OCI-LY7 (cell line): ENCODE results near the gene STAM2. TPM values are rescaled to one million over a fixed set of nuclear protein-coding genes. Genes with fewer than 3 reads are reported as not detected.

ENCODE experiments used
- BruUV-seq: library from RNA; stranded (reverse); fragments of 400-500 nt; replicated peaks from 2 replicates; lab custom pipeline; 2021; lab: Mats Ljungman, UMichigan
- CTCF ChIA-PET: fragments of 300-600 bp; sonication (Branson Sonifier 250); formaldehyde crosslinking; loops from one replicate; lab custom pipeline; 2022; ENCODE audit warnings: antibody characterized with exemption; ENCODE audit not compliant: unreplicated experiment; lab: Charles Lee
- POLR2A ChIA-PET: fragments of 300-600 bp; sonication (Branson Sonifier 250); formaldehyde crosslinking; loops from one replicate; lab custom pipeline; 2022; ENCODE audit warnings: antibody characterized with exemption; lab: Charles Lee
- DNase-seq: peaks from one replicate; pipeline ENCODE4 v3.0.0-alpha.2; 2015; ENCODE audit warnings: low spot score
- H2AFZ ChIP-seq: fragments of 200-600 bp; sonication (generic), shearing (Covaris generic); 2 replicates; pipeline ENCODE4 v1.6.1; 2014; ENCODE audit warnings: mild to moderate bottlenecking, antibody characterized with exemption, low read length, moderate library complexity
- H3K27ac ChIP-seq: fragments of 200-600 bp; sonication (generic); 2 replicates; pipeline ENCODE4 v1.5.1; 2014; ENCODE audit warnings: mixed run types, low read depth, mild to moderate bottlenecking, moderate library complexity, low read length, inconsistent platforms; ENCODE audit not compliant: poor library complexity, severe bottlenecking
- H3K36me3 ChIP-seq: fragments of 200-600 bp; sonication (generic); 2 replicates; pipeline ENCODE4 v1.6.1; 2014; ENCODE audit warnings: mild to moderate bottlenecking, antibody characterized with exemption, low read length, moderate library complexity, mixed read lengths; ENCODE audit not compliant: insufficient read depth
- H3K4me1 ChIP-seq: fragments of 200-600 bp; sonication (generic); 2 replicates; pipeline ENCODE4 v1.5.1; 2014; ENCODE audit warnings: mild to moderate bottlenecking, low read length; ENCODE audit not compliant: insufficient read depth, poor library complexity, severe bottlenecking
- H3K4me2 ChIP-seq: fragments of 200-600 bp; sonication (generic); 2 replicates; pipeline ENCODE4 v1.6.1; 2014; ENCODE audit warnings: mild to moderate bottlenecking, low read length
- H3K4me3 ChIP-seq: fragments of 200-600 bp; sonication (generic); 2 replicates; pipeline ENCODE4 v1.5.1; 2014; ENCODE audit warnings: mild to moderate bottlenecking, low read depth, low read length; ENCODE audit not compliant: poor library complexity, severe bottlenecking
- H3K79me2 ChIP-seq: fragments of 200-600 bp; sonication (generic); 2 replicates; pipeline ENCODE4 v1.6.1; 2016; ENCODE audit warnings: low read depth, mild to moderate bottlenecking, low read length, moderate library complexity, mixed read lengths; ENCODE audit not compliant: insufficient read depth
- H3K9me2 ChIP-seq: fragments of 200-600 bp; sonication (generic); 2 replicates; pipeline ENCODE4 v1.6.1; 2016; ENCODE audit warnings: mild to moderate bottlenecking, low read length, mixed read lengths; ENCODE audit not compliant: insufficient read depth
- H3K9me3 ChIP-seq: fragments of 200-600 bp; sonication (generic); 2 replicates; pipeline ENCODE4 v1.6.1; 2014; ENCODE audit warnings: mild to moderate bottlenecking, mixed run types, low read length, mixed read lengths
- H4K20me1 ChIP-seq: fragments of 200-600 bp; sonication (generic); 2 replicates; pipeline ENCODE4 v1.6.1; 2014; ENCODE audit warnings: mild to moderate bottlenecking, antibody characterized with exemption, low read length, moderate library complexity, mixed read lengths; ENCODE audit not compliant: insufficient read depth
- EZH2phosphoT487 ChIP-seq: fragments of 200-600 bp; sonication (generic); IDR thresholded peaks from 2 replicates; pipeline ENCODE4 v1.6.1; 2018; ENCODE audit warnings: low read depth, borderline replicate concordance, mild to moderate bottlenecking, mixed run types, antibody characterized with exemption, low read length, moderate library complexity, mixed read lengths
- intact Hi-C: fragments of 100-400 bp; cut with micrococcal nuclease; formaldehyde crosslinking; loops from one replicate; pipeline ENCODE4 v1.10.0; 2022; ENCODE audit not compliant: unreplicated experiment
- total RNA-seq, 2 experiments: library from RNA; depleted of rRNA in 1 of 2; stranded (reverse); fragments of >200 nt in 1 of 2; shearing (Covaris generic) in 1 of 2; gene quantifications; 2 replicates each; pipeline ENCODE4 v1.2.3, GENCODE V29; 2014 to 2022
- TF ChIP-seq, protein P1 (sequence below): fragments of 200-600 bp; sonication (generic); conservative IDR thresholded peaks from 2 replicates; pipeline ENCODE4 v1.5.1; 2014; ENCODE audit warnings: mild to moderate bottlenecking, antibody characterized with exemption, low read length, moderate library complexity, mixed read lengths

The STAM2 gene
- total RNA-seq, 2 experiments from 2014 or later, result 17.7 to 22.1 TPM

DNA sequence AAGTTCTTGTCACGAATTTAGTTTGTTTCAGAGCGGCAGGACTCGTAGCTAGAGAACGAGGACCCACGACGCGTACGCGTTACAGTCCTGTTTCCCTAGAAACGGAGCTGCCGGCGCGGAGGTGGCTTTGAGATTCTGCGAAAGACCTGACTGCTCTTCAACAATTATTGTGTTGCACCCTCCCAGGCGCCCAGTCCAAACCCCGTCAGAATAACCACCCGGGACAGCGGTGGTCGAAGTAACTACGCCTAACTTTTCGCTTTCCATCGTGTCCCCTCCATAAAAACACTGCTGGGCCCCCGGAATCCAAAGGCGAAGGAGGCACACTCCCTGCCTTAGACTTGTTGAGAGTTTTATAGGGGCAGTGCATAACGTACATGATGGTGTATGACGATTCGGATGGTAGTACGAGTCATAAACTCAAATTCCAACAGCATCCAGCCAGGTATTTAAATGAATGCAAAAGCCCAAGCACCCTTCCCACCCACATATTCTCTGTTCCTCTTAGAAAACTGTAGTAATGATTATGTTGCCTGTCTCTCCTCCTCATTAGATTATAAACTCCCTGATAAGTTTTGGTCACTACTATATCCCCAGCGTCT lies 651 bp upstream of the STAM2 start:
- POLR2A ChIA-PET, result interaction anchor here (0.6 to 1.7 kb wide), 6 partner anchors 9 to 538 kb away, joined by 3 to 5 read pairs (median 4); no protein-coding TSS in a partner anchor
- Histone ChIP-seq H3K4me3 (peak overlapping the region; percentile 96), H3K4me2 (peak overlapping the region; percentile 70), H3K9me2 (no peaks in the 10 kb centered on the region), H3K4me1 (peaks cover 16% of the 10 kb centered on the region), H2AFZ (peak overlapping the region; percentile 100), H3K36me3 (peaks cover 4% of the 10 kb centered on the region; the same call in 1 of the 2 replicates), H3K9me3 (peaks cover 11% of the 10 kb centered on the region; the same call in 1 of the 2 replicates), H3K27ac (no peak overlapping the region), H3K79me2 (peaks cover 42% of the 10 kb centered on the region), H4K20me1 (no peaks in the 10 kb centered on the region)
- CTCF ChIA-PET, result interaction anchor here (1.1 kb wide), 1 partner anchor 541 kb away, joined by 4 read pairs; the partner anchor contains the start of gene PRPF40A
- intact Hi-C loops, result loop anchor here (2.0 to 10.0 kb wide), 2 partner anchors 351 to 459 kb away; partner anchors contain the start of gene ARL5A
- DNase-seq, result no peak
- BruUV-seq, result TSS peak; percentile 81
- TF ChIP-seq EZH2phosphoT487, result no peak
- TF ChIP-seq, protein P1, sequence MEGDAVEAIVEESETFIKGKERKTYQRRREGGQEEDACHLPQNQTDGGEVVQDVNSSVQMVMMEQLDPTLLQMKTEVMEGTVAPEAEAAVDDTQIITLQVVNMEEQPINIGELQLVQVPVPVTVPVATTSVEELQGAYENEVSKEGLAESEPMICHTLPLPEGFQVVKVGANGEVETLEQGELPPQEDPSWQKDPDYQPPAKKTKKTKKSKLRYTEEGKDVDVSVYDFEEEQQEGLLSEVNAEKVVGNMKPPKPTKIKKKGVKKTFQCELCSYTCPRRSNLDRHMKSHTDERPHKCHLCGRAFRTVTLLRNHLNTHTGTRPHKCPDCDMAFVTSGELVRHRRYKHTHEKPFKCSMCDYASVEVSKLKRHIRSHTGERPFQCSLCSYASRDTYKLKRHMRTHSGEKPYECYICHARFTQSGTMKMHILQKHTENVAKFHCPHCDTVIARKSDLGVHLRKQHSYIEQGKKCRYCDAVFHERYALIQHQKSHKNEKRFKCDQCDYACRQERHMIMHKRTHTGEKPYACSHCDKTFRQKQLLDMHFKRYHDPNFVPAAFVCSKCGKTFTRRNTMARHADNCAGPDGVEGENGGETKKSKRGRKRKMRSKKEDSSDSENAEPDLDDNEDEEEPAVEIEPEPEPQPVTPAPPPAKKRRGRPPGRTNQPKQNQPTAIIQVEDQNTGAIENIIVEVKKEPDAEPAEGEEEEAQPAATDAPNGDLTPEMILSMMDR, result peak; percentile 61

DNA sequence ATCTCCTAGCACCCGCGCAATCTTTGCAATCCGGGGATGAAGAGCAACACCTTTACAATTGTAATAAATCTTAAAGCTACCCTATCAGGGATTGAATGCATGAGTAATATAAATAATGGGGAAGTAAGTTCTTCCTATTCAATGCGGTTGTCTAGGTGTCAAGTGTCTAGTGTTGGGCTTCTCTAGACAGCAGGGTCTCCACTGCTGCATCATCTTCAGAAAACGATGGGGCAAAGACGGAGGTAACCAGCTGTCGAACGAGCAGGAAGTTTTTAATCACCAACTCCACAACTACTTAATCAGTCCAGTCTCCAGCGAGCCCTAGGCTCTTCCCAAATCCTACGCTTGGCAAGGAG lies 573 bp downstream of the STAM2 start:
- no peaks in the 10 kb centered on the region for H3K9me2 ChIP-seq
- no TSS peak for BruUV-seq
- intact Hi-C loops, result loop anchor here (1.0 to 10.0 kb wide), 3 partner anchors 138 to 542 kb away; partner anchors contain the start of genes ARL5A and PRPF40A
- no peaks in the 10 kb centered on the region for H4K20me1 ChIP-seq
- H3K4me3 ChIP-seq, result peak overlapping the region; percentile 96
- DNase-seq, result peak; percentile 60
- POLR2A ChIA-PET, result interaction anchor here (0.7 kb wide), 1 partner anchor 10 kb away, joined by 3 read pairs; no protein-coding TSS in a partner anchor
- H3K9me3 ChIP-seq, result peaks cover 11% of the 10 kb centered on the region; the same call in 1 of the 2 replicates
- peaks cover 8% of the 10 kb centered on the region for H3K36me3 ChIP-seq
- H3K79me2 ChIP-seq, result peaks cover 53% of the 10 kb centered on the region
- CTCF ChIA-PET, result no interaction called here
- TF ChIP-seq, protein P1, result no peak
- no peak for TF ChIP-seq EZH2phosphoT487
- H3K4me2 ChIP-seq, result peak overlapping the region; percentile 79
- peak overlapping the region; percentile 100 for H2AFZ ChIP-seq
- H3K4me1 ChIP-seq, result peaks cover 16% of the 10 kb centered on the region
- H3K27ac ChIP-seq, result peak overlapping the region; percentile 67
